GM18511 (cell line): ENCODE data around the gene PPIP5K2.
"Not testable (repeated sequence)": the region's sequence is repeated elsewhere in the genome, so short reads cannot be mapped to it uniquely, and the experiment has no call there.

Experiments used
- ATAC-seq: cut with Tn5 transposase; IDR thresholded peaks from one replicate; pipeline ENCODE4 v1.9.1; 2021; ENCODE audit warnings: mild to moderate bottlenecking, moderate library complexity; ENCODE audit not compliant: unreplicated experiment

PPIP5K2 gene

DNA sequence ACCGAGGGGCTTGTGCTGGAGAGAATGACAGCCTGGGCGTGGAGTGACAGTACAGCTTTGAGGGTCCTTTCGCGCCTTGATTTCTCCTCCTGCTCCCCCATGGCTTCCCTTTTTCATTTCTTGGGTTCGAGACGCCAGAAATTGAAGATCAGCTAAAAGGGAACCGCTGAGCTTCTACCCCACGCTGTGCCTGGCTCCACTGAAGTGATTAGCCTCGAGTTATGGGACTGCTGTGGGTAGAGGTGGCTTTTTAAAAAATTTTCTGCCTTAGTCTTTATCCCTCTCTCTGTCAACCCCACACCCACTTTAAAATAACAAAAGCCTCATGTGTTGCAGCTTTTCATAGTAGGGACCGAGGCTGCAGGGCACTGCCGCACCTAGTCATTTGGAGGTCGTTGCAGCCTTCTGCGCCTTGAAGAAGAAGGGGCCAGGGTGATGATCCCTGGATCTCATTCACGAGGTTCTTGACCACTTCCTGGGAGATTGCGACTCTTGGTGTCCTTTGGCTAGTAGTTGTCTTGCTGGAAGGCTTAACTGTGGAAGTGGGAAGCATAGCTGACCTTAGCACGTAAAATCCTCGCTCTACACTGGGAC, 603 bp downstream of the PPIP5K2 start:
- peak; percentile 2 for ATAC-seq

DNA sequence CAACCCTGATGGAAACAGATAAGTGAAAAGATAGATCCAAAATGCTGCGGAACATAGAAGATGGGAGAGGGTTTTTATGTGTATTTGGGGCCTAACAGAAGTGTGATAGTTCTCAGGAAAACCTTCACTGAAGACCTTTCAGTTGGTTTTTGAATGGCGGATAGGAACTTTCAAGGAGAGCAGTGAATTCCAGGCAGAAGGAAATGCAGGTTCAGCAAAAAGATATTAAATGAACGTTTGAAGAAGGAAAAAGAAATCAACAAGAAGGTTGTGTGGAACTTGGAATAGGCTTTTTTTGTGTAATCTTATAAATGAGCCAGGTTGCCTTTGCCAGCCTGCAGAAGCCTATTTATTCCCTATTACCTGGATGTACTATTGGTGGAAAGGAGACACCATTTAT, 2.1 kb downstream of the PPIP5K2 start:
- no peak for ATAC-seq

DNA sequence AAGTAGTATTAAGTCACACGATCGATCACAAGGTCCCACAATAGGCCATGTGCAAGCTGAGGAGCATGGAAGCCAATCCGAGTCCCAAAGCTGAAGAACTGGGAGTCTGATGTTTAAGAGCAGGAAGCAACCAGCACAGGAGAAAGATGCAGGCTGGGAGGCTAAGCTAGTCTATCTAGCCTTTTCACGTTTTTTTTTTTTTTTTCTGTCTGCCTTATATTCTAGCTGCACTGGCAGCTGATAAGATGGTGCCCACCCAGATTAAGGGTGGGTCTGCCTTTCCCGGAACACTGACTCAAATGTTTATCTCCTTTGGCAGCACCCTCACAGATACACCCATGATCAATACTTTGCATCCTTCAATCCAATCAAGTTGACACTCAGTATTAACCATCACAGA, 6.5 kb downstream of the PPIP5K2 start:
- no peak for ATAC-seq

DNA sequence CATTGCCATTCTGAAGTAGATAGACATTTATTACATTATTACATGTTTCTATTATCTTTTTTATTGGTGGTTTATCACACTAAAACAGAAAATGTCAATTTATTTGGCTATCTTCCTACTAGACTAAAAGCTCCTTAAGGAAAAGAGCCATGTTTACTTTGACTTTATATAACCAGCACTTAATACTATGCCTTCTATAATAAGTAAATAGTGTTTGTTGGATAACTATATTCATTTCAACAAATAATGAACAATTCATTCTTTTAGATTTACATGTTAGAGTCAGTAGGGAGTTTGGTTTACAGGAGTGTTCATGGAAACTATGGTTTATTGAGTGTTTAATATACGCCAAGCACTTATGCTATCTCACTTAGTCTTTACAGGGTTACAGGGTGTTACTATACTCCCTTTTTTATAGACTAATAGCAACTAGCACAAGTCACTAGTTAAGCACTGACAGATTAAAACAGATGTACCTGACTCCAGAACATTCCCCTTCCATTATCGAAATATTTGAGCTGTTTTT, 7.3 kb downstream of the PPIP5K2 start:
- ATAC-seq, result no peak

DNA sequence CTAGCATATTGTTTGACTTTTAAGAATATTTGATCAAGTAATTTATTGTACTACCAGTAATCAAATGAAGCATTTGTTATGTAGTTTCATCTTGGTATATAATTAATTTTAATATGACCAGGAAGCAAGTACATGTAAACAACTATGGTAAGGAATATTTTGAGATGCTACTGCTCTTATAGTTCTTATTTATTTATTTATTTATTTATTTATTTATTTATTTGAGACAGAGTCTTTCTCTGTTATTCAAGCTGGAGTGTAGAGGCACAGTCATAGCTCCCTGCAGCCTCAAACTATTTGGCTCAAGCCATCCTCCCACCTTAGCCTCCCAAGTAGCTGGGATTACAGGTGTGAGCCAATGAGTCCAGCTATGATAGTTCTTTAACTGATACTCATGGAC, 8.1 kb downstream of the PPIP5K2 start:
- ATAC-seq, result no peak

DNA sequence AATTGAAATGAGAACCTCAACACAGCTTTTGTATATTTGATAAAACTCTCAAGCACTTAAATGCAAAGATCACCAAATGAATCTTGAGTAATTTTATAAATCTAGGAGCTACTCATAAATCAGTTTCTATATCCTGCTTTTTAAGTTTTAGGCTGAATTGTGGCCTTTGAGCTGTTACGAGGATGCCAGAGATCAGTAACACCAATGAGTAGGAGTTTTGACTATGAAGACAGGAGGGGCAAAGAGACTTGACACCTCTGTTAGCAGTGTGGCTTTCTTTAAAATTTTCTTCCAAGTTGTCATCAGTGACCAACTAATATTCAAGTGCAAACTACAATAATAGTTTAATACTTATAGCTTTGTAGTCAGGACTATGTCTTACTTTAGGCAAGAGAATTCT, 12.6 kb downstream of the PPIP5K2 start:
- no peak for ATAC-seq

DNA sequence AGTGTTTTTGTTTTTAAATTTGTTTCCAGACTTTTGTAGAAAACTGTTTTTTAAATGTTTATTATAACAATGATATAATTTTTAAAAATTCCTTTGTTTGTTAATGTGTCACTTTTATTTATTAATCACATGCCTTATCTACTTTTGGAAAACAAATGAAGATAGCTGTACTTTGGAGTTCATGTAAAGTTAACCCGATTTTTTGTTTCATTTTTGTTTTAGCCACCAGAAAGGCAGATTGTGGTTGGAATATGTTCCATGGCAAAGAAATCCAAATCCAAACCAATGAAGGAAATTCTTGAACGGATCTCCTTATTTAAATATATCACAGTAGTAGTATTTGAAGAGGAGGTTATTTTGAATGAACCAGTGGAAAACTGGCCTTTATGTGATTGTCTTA, 13.1 kb downstream of the PPIP5K2 start:
- ATAC-seq, result no peak

DNA sequence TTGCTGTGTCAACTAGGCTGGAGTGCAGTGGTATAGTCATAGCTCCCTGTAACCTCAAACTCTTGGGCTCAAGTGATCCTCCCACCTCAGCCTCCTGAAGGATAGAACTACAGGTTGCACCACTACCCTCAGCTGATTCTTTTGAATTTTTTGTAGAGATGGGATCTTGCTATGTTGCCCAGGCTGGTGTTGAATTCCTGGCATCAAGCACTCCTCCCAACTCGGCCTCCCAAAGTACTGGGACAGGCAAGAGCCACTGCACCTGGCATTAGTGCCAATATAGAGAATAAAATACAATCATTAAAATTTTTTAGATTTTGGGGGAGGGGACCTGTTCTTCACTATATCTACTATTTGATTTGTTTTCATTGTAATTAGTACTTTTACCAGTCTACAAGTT, 15.4 kb downstream of the PPIP5K2 start:
- no peak for ATAC-seq

DNA sequence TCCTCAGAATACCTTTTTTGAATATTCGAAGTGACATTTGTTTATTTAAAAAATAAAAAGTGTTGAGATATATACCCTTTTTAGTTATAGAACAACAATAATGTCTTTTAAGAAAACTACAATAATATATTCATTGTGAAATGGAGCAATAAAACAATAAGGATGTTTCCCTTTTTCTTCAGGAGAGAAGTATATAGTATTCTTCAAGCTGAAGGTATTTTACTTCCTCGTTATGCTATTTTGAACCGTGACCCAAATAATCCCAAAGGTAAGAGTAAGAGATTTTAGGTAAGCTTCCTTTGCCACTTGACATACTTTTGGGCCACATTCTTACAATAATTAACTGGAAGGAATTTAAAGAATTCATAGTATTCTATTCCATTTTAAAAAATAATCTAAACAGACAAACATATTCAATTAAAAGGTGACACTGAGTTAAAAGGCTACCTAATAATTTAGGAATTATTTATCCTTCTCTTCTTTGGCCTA, 18.1 kb downstream of the PPIP5K2 start:
- ATAC-seq, result no peak

DNA sequence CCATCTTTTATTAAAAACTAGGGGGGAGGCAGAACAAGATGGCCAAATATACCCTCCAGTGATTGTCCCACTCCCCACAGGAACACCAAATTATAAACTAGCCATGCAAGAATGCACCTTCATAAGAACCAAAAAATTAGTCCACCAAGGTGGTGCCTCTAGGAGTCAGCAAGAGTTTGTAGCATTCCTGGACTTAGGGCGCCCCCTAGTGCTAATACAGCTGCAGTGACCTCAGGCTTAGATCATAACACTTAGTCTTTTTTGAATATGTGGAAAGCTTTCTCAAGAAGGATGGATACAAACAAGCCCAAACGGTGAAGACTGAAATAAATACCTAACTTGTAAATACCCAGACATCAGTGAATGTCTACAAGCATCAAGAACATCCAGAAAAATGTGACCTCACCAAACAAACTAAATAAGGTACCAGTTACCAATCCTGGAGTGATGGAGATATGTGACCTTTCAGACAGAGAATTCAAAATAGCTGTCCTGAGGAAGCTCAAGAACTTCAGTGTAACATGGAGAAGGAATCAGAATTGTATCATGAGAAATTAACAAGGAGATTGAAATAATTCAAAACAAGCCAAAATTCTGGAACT, 19.3 kb downstream of the PPIP5K2 start:
- ATAC-seq, result peak; percentile 98

DNA sequence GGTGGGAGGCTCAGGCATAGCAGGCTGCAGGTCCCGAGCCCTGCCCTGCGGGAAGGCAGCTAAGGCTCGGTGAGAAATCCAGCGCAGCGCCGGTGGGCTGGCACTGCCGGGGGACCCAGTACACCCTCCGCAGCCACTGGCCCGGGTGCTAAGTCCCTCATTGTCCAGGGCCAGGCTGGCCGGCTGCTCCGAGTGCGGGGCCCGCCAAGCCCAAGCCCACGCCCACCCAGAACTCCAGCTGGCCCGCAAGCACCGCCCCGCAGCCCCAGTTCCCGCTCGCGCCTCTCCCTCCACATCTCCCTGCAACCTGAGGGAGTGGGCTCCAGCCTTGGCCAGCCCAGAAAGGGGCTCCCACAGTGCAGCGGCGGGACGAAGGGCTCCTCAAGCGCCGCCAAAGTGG, 22.0 kb downstream of the PPIP5K2 start:
- not testable (repeated sequence) for ATAC-seq

DNA sequence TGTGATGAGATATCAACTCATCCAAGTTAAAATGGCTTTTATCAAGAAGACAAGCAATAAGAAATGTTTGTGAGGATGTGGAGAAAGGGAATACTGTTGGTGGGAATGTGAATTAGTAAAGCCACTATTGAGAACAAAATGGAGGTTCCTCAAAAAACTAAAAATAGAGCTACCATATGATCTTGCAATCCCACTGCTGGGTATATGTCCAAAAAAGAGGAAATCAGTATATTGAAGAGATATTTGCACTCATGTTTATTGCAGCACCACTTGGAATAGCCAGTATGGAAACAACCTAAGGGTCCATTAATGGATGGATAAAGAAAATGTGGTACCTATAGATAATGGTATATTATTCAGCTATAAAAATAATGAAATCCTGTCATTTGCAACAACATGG, 25.1 kb downstream of the PPIP5K2 start:
- no peak for ATAC-seq

DNA sequence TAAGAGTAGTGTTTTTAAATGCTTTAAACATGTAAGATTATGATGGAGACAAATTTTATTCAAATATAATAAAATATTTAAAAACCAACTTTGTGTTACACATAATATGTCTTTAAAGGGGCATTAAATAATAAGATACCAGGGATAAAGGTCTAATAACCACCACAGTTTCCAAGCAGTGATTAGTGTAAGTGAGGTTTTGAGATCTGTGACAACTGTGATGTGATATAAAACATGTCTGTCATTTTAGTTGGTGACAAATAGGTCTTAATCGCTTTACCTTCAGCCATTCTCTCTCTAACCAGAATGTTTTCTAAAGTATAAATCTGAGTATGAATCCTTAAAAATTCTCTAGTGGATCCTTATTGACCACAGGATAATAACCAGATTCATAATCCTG, 28.1 kb downstream of the PPIP5K2 start:
- no peak for ATAC-seq

DNA sequence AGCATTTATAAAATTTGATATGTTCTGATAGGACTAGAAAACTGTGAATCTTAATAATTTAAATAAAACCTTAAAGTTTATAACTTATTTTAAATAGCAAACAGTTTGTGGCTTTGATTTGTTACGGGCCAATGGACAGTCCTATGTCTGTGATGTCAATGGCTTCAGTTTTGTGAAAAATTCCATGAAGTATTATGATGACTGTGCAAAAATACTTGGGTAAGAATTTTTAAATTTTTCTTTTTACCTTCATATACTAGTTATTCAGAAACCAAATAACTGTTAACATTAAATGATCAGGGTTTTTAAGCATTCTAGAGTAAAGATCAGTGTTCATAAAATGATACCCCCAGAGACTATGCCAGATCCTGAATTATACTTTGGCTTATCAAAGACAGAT, 31.1 kb downstream of the PPIP5K2 start:
- ATAC-seq, result no peak

DNA sequence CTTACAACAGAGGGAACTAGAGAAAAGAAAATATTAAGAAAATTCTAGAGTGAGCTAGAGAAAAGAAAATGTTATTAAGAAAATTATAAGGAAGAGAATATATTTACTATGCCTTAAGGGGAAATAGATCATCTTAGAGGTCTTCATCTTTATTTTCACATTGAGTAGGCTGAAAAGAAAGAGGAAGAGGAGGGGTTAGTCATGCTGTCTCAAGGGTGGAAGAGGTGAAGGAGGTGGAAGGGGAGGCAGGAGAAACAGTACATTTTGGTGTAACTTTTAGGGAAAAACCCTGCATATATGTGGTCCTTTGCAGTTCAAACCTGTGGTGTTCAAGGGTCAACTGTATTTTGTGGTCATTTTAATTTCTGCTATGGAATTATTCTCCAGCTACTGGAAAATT, 46.6 kb downstream of the PPIP5K2 start:
- ATAC-seq, result no peak

DNA sequence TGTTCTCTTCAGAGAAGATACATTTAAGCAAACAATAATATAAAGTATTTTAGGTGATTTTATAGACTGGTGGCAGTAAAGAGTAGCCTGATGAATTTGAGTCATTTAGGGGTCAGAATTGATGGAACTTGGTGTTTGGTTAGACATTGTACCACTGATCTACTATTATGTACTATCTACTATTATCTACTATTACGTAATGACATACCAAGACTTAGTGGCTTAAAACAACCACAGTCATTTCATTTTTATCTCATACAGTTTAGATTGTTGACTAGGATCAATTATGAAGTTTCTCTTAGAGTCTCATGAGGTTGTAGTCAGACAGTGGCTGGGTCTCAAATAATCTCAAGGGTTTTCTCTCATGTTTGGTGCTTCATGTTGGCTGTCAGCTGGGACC, 54.0 kb downstream of the PPIP5K2 start:
- ATAC-seq, result no peak

DNA sequence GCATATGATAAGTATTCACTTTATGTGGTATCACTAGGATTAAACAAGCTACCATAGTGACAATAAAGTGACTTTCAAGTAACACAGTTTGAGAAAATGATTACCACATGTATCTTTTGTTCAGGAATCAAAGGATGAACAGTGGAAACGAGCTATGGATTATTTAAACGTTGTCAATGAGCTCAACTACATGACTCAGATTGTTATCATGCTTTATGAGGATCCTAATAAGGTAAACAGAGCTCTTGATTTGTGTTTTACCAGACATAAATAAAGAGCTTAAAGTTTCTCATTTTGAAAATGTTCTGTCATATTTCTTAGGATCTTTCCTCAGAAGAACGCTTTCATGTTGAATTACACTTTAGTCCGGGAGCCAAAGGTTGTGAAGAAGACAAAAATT, 57.4 kb downstream of the PPIP5K2 start:
- no peak for ATAC-seq

DNA sequence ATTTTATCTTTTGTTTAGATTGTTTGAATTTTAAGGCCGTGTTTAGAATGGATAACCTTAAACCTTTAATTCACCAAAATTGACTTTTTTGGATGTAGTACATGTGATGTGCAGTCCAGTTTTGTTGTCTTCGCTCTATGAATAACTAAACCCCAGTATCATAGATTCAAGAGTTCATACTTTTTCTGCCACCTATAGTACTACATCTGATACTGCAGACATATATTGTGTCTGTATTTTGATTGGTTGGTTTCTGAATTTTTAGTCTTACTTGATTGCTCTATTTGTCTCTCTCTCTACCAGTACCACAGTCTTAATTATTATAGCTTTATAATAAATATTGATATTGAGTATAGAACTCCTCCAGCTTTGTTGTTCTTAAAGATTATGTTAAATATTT, 58.1 kb downstream of the PPIP5K2 start:
- ATAC-seq, result no peak

DNA sequence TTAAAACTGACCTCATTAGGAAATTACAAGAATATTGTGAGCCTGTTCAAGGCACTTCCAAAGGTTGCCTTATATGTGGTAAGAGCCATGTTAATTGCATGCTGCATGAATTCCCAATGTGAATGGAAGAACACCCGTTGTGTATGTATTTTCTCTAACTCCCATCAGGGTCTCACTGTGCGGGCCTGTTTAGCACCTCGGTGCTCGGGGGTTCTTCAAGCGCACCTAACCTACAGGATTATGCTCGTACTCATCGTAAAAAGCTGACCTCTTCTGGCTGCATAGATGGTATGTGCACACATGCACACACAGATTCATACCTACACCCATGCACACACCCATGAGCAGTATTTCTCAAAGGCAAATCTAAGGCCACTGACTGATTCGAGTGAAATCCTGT, 66.1 kb downstream of the PPIP5K2 start:
- ATAC-seq, result no peak

DNA sequence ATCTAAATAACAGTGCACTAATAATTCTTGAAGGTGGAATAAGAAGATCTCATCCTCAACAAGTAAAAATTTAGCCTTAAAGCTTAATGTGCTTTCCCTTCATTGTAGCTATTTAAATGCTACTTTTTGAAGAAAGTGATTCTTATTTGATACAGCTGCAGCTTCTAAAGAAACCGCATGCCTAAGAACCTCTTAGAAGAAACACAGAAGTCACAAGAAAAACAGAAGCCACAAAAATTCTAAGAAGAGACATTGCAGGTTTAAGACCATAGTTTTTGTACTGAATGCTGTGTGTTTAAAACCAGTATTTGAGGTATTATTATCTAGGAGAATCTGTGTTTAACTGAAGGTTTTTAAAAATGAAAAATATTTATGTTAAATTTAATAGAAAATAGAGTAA, 68.3 kb downstream of the PPIP5K2 start:
- no peak for ATAC-seq

DNA sequence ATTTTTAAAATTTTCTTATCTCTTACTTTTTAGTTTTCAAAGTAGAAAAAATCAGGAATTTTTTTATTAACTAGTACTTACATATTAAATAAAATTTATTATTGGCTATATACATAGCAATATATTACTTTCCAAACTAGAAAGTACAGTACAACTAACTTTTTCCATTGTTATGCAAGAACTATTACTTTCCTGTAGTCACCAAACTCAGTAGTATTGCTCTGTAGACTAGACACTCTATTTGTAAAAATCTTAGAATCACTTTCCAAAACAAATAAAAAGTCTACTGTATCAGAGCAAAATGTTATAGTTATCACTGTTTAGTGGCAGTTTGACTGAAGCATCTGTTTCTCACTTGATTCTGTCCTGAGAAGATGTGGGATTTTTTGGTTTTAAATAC, 83.1 kb downstream of the PPIP5K2 start:
- no peak for ATAC-seq

DNA sequence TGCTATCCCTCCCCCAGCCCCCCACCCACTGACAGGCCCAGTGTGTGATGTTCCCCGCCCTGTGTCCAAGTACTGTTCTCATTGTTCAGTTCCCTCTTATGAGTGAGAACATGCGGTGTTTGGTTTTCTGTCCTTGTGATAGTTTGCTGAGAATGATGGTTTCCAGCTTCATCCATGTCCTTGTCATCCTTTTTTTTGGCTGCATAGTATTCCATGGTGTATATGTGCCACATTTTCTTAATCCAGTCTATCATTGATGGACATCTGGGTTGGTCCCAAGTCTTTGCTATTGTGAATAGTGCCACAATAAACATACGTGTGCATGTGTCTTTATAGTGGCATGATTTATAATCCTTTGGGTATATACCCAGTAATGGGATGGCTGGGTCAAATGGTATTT, 84.9 kb downstream of the PPIP5K2 start:
- ATAC-seq, result not testable (repeated sequence)
